ENCODE measurements around the gene FRMPD2. TPM values are rescaled to one million over a fixed set of nuclear protein-coding genes. Genes with fewer than 3 reads are reported as not detected.

FRMPD2 gene
- total and polyA plus RNA-seq, 11 donors: 0.20 to 0.66 TPM; not detected in 9

GRCh38 chr10:48288661-48289060 is 14.2 kb upstream of the FRMPD2 start:
- WGBS, 4 donors: 93 to 96% (median 93%) methylated on average over 7 of the region's 7 CpGs
- H3K9me3 ChIP-seq: peaks cover 0 to 7% (median 2%) of the 10 kb centered on the region in 12 donors
- DNase-seq (no peak), ATAC-seq (no peak)
- no peaks in the 10 kb centered on the region for H3K36me3 ChIP-seq
- H3K4me1 ChIP-seq: peaks cover 0 to 15% (median 3%) of the 10 kb centered on the region in 12 donors
- H3K4me3 ChIP-seq: no peak overlapping the region
- H3K27me3 ChIP-seq: no peaks in the 10 kb centered on the region
- intact Hi-C loops (cut with DNase I): loop anchor here in 4 of 10 donors (2.0 to 5.0 kb wide), 3 partner anchors 71 to 76 kb away; no protein-coding TSS in a partner anchor
- TF ChIP-seq POLR2A (IDR thresholded peaks at IDR 0.05) (no peak), CTCF (IDR thresholded peaks at IDR 0.05) (no peak)
- H3K27ac ChIP-seq: no peak overlapping the region

GRCh38 chr10:48287417-48288391 is 13.2 kb upstream of the FRMPD2 start:
- Histone ChIP-seq H3K4me1 (peaks cover 0 to 15% (median 3%) of the 10 kb centered on the region in 12 donors), H3K9me3 (peaks cover 0 to 8% (median 2%) of the 10 kb centered on the region in 12 donors), H3K36me3 (no peaks in the 10 kb centered on the region), H3K4me3 (no peak overlapping the region), H3K27ac (no peak overlapping the region), H3K27me3 (no peaks in the 10 kb centered on the region)
- TF ChIP-seq CTCF (IDR thresholded peaks at IDR 0.05): no peak
- 69 to 79% (median 71%) methylated on average over 10 to 13 of the region's 13 CpGs for WGBS, 4 donors
- peak in 3 of 4 donors; percentile 62 to 83 (median 81) for ATAC-seq
- peak in 2 of 5 donors; percentile 33 to 57 for DNase-seq
- intact Hi-C loops (cut with DNase I): loop anchor here in 4 of 10 donors (2.0 to 5.0 kb wide), 3 partner anchors 70 to 75 kb away; no protein-coding TSS in a partner anchor

GRCh38 chr10:48286356-48286755 is 11.9 kb upstream of the FRMPD2 start:
- intact Hi-C loops (cut with DNase I): loop anchor here in 2 of 10 donors (5.0 kb wide), 2 partner anchors 69 to 74 kb away; no protein-coding TSS in a partner anchor
- H3K9me3 ChIP-seq: peaks cover 0 to 13% (median 2%) of the 10 kb centered on the region in 12 donors
- H3K27me3 ChIP-seq: no peaks in the 10 kb centered on the region
- H3K4me1 ChIP-seq: peaks cover 0 to 15% (median 3%) of the 10 kb centered on the region in 12 donors
- TF ChIP-seq POLR2A (IDR thresholded peaks at IDR 0.05): no peak
- TF ChIP-seq CTCF (IDR thresholded peaks at IDR 0.05): no peak
- no peak for DNase-seq
- no peak for ATAC-seq
- H3K36me3 ChIP-seq: no peaks in the 10 kb centered on the region
- no peak overlapping the region for H3K27ac ChIP-seq
- 66 to 76% (median 68%) methylated on average over 1 of the region's 1 CpG for WGBS, 4 donors
- no peak overlapping the region for H3K4me3 ChIP-seq

GRCh38 chr10:48285710-48286109 is 11.2 kb upstream of the FRMPD2 start:
- Histone ChIP-seq H3K4me3 (no peak overlapping the region), H3K27me3 (no peaks in the 10 kb centered on the region), H3K4me1 (peaks cover 0 to 15% (median 3%) of the 10 kb centered on the region in 12 donors), H3K36me3 (no peaks in the 10 kb centered on the region), H3K9me3 (peaks cover 0 to 14% (median 2%) of the 10 kb centered on the region in 12 donors), H3K27ac (no peak overlapping the region)
- intact Hi-C loops (cut with DNase I): loop anchor here in 2 of 10 donors (5.0 kb wide), 2 partner anchors 68 to 73 kb away; no protein-coding TSS in a partner anchor
- DNase-seq (no peak), ATAC-seq (no peak)
- no peak for TF ChIP-seq POLR2A (IDR thresholded peaks at IDR 0.05)
- no peak for TF ChIP-seq CTCF (IDR thresholded peaks at IDR 0.05)
- 43 to 64% (median 53%) methylated on average over 5 of the region's 5 CpGs for WGBS, 4 donors

All from heart left ventricle (tissue), 16 donors.